HCT116 (cell line): ENCODE results near the gene XRCC3. TPM values are rescaled to one million over a fixed set of nuclear protein-coding genes. Genes with fewer than 3 reads are reported as not detected.

Source experiments
- ATAC-seq: fragments of 200-7000 bp; cut with Tn5 transposase; 2 replicates; pipeline ENCODE4 v1.9.1; 2020; ENCODE audit warnings: mild to moderate bottlenecking, moderate library complexity
- BruUV-seq: library from RNA; stranded (reverse); fragments of 400-500 nt; replicated peaks from 2 replicates; lab custom pipeline; 2021; lab: Mats Ljungman, UMichigan
- CTCF ChIA-PET: fragments of 300-600 bp; sonication (Branson Sonifier 250); formaldehyde crosslinking; loops from one replicate; lab custom pipeline; 2021; ENCODE audit warnings: antibody characterized with exemption; lab: Charles Lee
- POLR2A ChIA-PET: fragments of 300-600, 350-600 bp; sonication (Branson Sonifier 250); formaldehyde crosslinking; loops from one replicate; lab custom pipeline; 2021; ENCODE audit warnings: antibody characterized with exemption; lab: Charles Lee
- RAD21 ChIA-PET, 2 experiments: fragments of 300-600 bp; sonication (Branson Sonifier 250); formaldehyde crosslinking; loops; one replicate each; lab custom pipeline; 2023; ENCODE audit warnings: low total read pairs in 2 of 2; ENCODE audit not compliant: uncharacterized antibody in 2 of 2, unreplicated experiment in 2 of 2, low non-redundant PET in 1 of 2; lab: Charles Lee
- DNase-seq: peaks from one replicate; pipeline ENCODE4 v3.0.0-alpha.2; 2010; ENCODE audit warnings: low read depth, low spot score
- H2AFZ ChIP-seq: fragments of 200-600 bp; shearing (Covaris generic), sonication (generic); 2 replicates; pipeline ENCODE4 v1.6.1; 2017; ENCODE audit warnings: low read depth, mixed run types, mixed read lengths, antibody characterized with exemption, low read length; ENCODE audit not compliant: poor library complexity, severe bottlenecking
- H3K27ac ChIP-seq: 2 replicates; pipeline ENCODE4 v1.5.1; 2012; ENCODE audit warnings: low read depth, low read length
- H3K27me3 ChIP-seq: fragments of 200-600 bp; sonication (generic); 2 replicates; pipeline ENCODE4 v1.6.1; 2016; ENCODE audit warnings: mixed run types, low read length, mixed read lengths; ENCODE audit not compliant: insufficient read depth
- H3K36me3 ChIP-seq, 2 experiments: fragments of 200-500 bp in 1 of 2; fragments of 200-600 bp in 1 of 2; sonication (Bioruptor generic) in 1 of 2; sonication (generic) in 1 of 2; 2 replicates each; pipeline versions ENCODE4 v1.5.1 to v1.6.1; 2014 to 2016; ENCODE audit warnings: low read length in 2 of 2, inconsistent platforms in 1 of 2, mixed read lengths in 1 of 2, mixed run types in 1 of 2; ENCODE audit not compliant: insufficient read depth in 2 of 2, control insufficient read depth in 1 of 2
- H3K4me1 ChIP-seq, 2 experiments: fragments of 200-600 bp in 1 of 2; sonication (generic) in 1 of 2; 2 replicates each; pipeline versions ENCODE4 v1.5.1 to v1.6.1; 2012 to 2017; ENCODE audit warnings: low read length in 2 of 2, inconsistent platforms in 1 of 2, mild to moderate bottlenecking in 1 of 2, mixed read lengths in 1 of 2, mixed run types in 1 of 2, moderate library complexity in 1 of 2; ENCODE audit not compliant: insufficient read depth in 2 of 2, control insufficient read depth in 1 of 2
- H3K4me2 ChIP-seq: fragments of 200-600 bp; sonication (generic); 2 replicates; pipeline ENCODE4 v1.6.1; 2017; ENCODE audit warnings: mixed run types, low read length, mixed read lengths
- H3K4me3 ChIP-seq, 2 experiments: fragments of 200-600 bp in 1 of 2; sonication (generic) in 1 of 2; replicated peaks in 1 of 2; 2 replicates each; pipeline ENCODE4 v1.5.1; 2011 to 2016; ENCODE audit warnings: low read length in 2 of 2, control low read depth in 1 of 2, low read depth in 1 of 2, mild to moderate bottlenecking in 1 of 2, mixed read lengths in 1 of 2, mixed run types in 1 of 2
- H3K79me2 ChIP-seq: fragments of 200-600 bp; sonication (generic); 2 replicates; pipeline ENCODE4 v1.6.1; 2017; ENCODE audit warnings: mild to moderate bottlenecking, mixed run types, low read length, moderate library complexity, mixed read lengths; ENCODE audit not compliant: insufficient read depth
- H3K9ac ChIP-seq: fragments of 200-600 bp; sonication (generic); 2 replicates; pipeline ENCODE4 v1.6.1; 2016; ENCODE audit warnings: low read length, mixed read lengths
- H3K9me2 ChIP-seq: fragments of 200-600 bp; sonication (generic), shearing (Covaris generic); 2 replicates; pipeline ENCODE4 v1.6.1; 2017; ENCODE audit warnings: mixed run types, mild to moderate bottlenecking, moderate library complexity; ENCODE audit not compliant: insufficient read depth
- H3K9me3 ChIP-seq, 2 experiments: fragments of 200-500 bp in 1 of 2; fragments of 200-600 bp in 1 of 2; sonication (Bioruptor generic) in 1 of 2; sonication (generic) in 1 of 2; 2 replicates each; pipeline ENCODE4 v1.6.1; 2014 to 2017; ENCODE audit warnings: low read length in 2 of 2, mixed read lengths in 2 of 2, inconsistent platforms in 1 of 2, low read depth in 1 of 2, mild to moderate bottlenecking in 1 of 2, mixed run types in 1 of 2, moderate library complexity in 1 of 2; ENCODE audit not compliant: control insufficient read depth in 1 of 2, insufficient read depth in 1 of 2
- H4K20me1 ChIP-seq: fragments of 200-600 bp; sonication (generic), shearing (Covaris generic); 2 replicates; pipeline ENCODE4 v1.6.1; 2017; ENCODE audit warnings: mixed run types, mild to moderate bottlenecking, moderate library complexity; ENCODE audit not compliant: insufficient read depth
- ATF3 ChIP-seq: IDR thresholded peaks from 2 replicates; pipeline ENCODE4 v1.6.1; 2012
- CEBPB ChIP-seq: IDR thresholded peaks from 2 replicates; pipeline ENCODE4 v1.6.1; 2012; ENCODE audit warnings: low read depth
- EGR1 ChIP-seq: IDR thresholded peaks from 2 replicates; pipeline ENCODE4 v1.6.1; 2012; ENCODE audit warnings: low read depth
- ELF1 ChIP-seq: IDR thresholded peaks from 2 replicates; pipeline ENCODE4 v1.6.1; 2012; ENCODE audit warnings: low read depth, borderline replicate concordance
- EZH2 ChIP-seq: fragments of 200-600 bp; sonication (generic); IDR thresholded peaks from 2 replicates; pipeline ENCODE4 v1.6.1; 2017; ENCODE audit warnings: antibody characterized with exemption, mixed run types
- POLR2A ChIP-seq: IDR thresholded peaks from 2 replicates; pipeline ENCODE4 v1.7.0; 2011; ENCODE audit warnings: borderline replicate concordance; ENCODE audit not compliant: insufficient read depth, insufficient read length; ENCODE audit errors: extremely low read depth
- POLR2AphosphoS5 ChIP-seq: IDR thresholded peaks from 2 replicates; pipeline ENCODE4 v1.6.1; 2011; ENCODE audit warnings: mild to moderate bottlenecking, low read depth, low read length, moderate library complexity
- SIN3A ChIP-seq: IDR thresholded peaks from 2 replicates; pipeline ENCODE4 v1.6.1; 2012; ENCODE audit warnings: low read depth
- SP1 ChIP-seq: IDR thresholded peaks from 2 replicates; pipeline ENCODE4 v1.6.1; 2012; ENCODE audit warnings: low read depth
- ZFX ChIP-seq: fragments of 450-650 bp; IDR thresholded peaks from 2 replicates; pipeline ENCODE4 v1.6.1; 2017
- ZNF274 ChIP-seq: fragments of 200-500 bp; sonication (Bioruptor generic); IDR thresholded peaks from 2 replicates; pipeline ENCODE4 v1.6.1; 2014; ENCODE audit warnings: mild to moderate bottlenecking, low read depth, low read length, inconsistent platforms
- intact Hi-C: fragments of 100-400 bp; cut with micrococcal nuclease; formaldehyde crosslinking; loops from 2 replicates; pipeline ENCODE4 v1.10.0; 2022
- total RNA-seq: library from RNA; stranded (reverse); gene quantifications from one replicate; pipeline ENCODE4 v1.2.1, GENCODE V29; 2021; ENCODE audit not compliant: unreplicated experiment

Gene XRCC3
- total RNA-seq, 1 experiment from 2014 or later, result 48.7 TPM

- ChIA-PET CTCF (no interaction called here), POLR2A (no interaction called here), RAD21 (no interaction called here)
- no TSS peak for BruUV-seq
- Histone ChIP-seq H3K27ac (no peak overlapping the region), H3K4me2 (no peak overlapping the region), H3K4me3 (no peak overlapping the region), H3K79me2 (no peaks in the 10 kb centered on the region), H3K9me2 (no peaks in the 10 kb centered on the region), H3K9ac (no peak overlapping the region), H3K4me1 (no peaks in the 10 kb centered on the region), H3K36me3 (peaks cover 0 to 3% of the 10 kb centered on the region in 2 experiments; a peak in 3 of 4 replicates), H4K20me1 (no peaks in the 10 kb centered on the region), H3K27me3 (no peaks in the 10 kb centered on the region), H3K9me3 (no peaks in the 10 kb centered on the region), H2AFZ (no peak overlapping the region)
- TF ChIP-seq ZNF274 (no peak), CEBPB (no peak), ZFX (no peak), ELF1 (no peak), POLR2A (no peak), ATF3 (no peak), EZH2 (no peak)
- intact Hi-C loops, result no loop called here
- DNase-seq, result no peak
- ATAC-seq, result no peak
Measured at GRCh38 chr14:103743691-103744090, 28.4 kb upstream of the XRCC3 start.

GRCh38 chr14:103742499-103743255 is 27.4 kb upstream of the XRCC3 start:
- Histone ChIP-seq H3K27me3 (no peaks in the 10 kb centered on the region), H3K9ac (no peak overlapping the region), H3K4me2 (no peak overlapping the region), H3K4me1 (no peaks in the 10 kb centered on the region), H3K4me3 (no peak overlapping the region), H2AFZ (no peak overlapping the region), H3K79me2 (no peaks in the 10 kb centered on the region), H3K9me3 (no peaks in the 10 kb centered on the region), H3K9me2 (no peaks in the 10 kb centered on the region), H3K36me3 (peaks cover 0 to 3% of the 10 kb centered on the region in 2 experiments; a peak in 3 of 4 replicates), H4K20me1 (no peaks in the 10 kb centered on the region), H3K27ac (no peak overlapping the region)
- no TSS peak for BruUV-seq
- no peak for ATAC-seq
- TF ChIP-seq EGR1 (no peak), SIN3A (no peak), POLR2AphosphoS5 (no peak), SP1 (no peak)
- intact Hi-C loops, result no loop called here
- RAD21 ChIA-PET, result no interaction called here
- CTCF ChIA-PET, result no interaction called here
- DNase-seq, result no peak
- POLR2A ChIA-PET, result no interaction called here
